ENCODE results near the gene ZNF771.

The ZNF771 gene

DNA sequence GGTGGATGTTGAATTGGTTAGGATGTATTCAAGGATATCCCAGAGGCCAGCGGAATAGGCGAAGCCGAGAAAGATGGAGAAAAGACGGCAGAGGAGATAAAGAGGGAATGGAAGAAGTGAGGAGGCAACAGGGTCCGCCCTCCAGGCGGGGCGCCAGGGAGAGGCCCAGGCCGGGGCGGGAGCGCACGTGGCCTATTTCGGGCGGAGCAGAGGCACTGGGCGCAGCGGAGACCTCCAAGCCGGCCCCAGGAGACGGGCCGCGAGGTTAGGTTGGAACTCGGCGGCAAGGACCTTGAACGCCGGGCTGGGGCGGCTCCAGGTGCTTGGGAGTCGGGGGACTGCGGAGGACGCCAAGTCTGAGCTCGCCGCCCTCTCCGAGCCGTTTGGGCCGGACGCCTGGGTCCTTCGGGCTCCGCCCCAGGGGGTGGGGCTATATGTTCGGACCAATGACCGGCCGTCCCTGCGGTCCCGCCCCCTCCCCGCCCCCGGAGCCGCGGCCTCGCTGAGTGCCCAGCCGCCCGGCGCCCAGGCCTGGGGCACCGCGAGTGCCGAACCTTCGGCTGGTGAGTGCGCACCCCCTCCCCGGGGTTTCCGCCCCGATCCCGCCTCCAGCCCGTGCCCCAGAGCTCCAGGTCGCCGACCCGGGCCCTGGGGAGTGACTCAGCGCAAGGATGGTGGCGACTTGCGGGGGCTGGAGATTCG is at the start of gene ZNF771:
Gene ZNF771, plus strand, starts transcription at position 505 of the 702 bp plus-strand sequence. CDS start 448 bp downstream, outside the sequence.
- peak; percentile 85 to 92 for DNase-seq

DNA sequence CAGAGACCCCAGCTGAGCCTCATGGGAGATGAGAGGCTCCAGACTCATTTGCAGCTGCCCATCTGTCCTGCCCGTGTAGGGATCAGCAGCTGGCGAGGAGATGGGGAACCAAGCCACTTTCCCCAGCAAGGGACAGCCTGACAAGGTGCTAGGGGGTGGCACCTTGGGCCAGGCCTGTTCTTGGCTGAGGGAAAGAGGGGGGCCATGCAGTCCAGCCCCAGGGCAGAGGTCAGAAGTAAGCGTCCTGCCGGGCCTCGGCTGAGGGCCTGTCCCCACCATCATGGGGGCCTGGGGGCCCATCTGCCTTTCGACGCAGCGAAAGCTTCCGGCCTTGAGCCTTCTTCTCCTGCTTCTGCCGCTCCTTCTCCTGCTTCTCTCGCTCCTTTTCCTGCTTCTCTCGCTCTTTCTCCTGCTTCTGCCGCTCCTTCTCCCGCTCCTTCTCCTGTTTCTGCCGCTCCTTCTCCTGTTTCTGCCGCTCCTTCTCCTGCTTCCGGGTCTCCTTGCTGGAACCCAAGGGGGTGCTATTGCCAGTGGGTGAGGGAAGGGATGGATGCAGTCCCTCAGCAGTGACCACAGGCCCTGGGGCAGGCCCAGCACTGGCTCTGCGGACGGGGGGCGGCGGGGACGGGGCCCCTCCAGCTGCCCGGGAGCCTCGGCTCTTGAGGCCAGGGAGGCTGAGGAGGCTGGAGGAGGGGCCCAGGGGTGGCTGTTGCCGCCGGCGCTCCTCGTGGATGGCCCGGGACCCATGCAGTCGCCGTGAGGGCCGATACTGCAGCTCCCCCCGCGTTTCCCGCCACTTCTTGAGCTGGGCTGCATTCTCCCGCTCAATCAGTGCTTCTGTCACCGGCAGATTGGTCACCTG is 49.5 kb upstream of the ZNF771 start:
- DNase-seq: no peak

DNA sequence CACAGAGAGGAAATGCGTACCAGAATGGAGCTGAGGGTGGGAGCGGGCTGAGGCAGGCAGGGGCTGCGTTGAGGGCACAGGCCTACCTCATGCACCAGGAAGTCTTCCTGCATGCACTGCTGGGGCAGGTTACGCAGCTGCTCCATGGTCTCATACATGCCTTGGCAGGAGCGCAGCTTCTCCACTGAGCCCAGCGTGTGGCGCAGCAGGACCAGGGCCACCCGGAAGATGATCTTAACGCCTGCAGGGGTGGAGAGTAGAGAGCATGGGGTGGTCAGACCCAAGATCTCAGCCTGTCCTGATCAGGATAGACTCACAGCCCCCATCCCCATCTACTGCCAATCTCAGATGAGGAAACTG is 48.8 kb upstream of the ZNF771 start:
- DNase-seq: no peak

DNA sequence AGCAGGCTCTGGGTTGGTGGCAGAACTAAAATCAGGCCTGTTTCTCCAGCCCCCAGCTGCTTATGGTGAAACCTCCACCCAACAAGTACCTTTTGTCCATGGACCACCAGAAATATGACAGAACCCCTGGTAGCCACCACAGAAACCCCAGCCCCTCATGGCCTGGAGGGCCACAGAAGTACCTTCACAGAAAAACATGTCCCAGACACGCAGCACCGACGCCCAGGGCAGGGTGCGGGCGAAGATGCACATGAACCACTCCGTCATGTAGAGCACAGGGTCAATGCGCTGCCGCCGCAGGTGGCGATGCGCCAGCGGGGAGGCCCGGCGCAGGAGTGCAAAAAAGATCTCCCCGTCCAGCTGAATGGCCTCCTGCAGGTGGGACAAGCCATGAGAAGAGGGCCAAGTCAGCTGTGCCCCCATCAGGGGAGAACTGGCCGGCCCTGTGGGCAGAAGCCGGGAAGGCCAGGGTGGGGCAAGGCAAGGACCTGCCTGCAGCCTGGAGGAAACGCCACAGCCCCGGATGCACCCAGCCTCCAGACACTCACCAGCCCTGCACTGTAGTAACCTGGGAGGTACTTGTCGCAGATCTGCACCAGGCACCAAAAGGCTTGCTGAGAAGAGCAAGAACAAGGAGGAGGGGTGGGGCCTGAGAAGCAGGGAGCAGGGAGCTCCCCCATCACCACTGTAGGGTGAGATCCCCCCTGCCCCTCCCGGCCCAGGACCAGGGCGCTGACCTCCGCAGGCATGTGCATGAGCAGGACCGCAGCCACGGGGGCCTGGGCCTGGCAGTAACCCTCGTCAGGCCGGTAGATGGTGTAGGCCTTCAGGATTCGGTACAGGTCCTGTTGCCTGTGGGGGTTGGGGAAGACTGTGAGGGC is 48.2 kb upstream of the ZNF771 start:
- DNase-seq: no peak

DNA sequence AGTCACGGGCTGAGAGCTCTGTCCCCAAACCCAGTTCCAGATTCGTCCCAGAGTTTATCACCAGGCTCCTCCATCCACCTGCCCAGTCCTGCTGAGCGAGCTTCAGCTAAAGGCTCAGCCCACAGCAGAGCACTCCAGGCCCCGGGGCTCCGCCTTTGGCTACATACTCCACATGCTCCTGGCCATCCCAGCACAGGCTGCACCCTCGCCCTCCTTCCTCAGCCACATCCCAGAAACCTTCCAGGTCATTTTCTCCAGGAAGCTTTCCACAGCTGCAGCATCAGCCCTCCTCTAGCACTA is 47.6 kb upstream of the ZNF771 start:
- DNase-seq: no peak

DNA sequence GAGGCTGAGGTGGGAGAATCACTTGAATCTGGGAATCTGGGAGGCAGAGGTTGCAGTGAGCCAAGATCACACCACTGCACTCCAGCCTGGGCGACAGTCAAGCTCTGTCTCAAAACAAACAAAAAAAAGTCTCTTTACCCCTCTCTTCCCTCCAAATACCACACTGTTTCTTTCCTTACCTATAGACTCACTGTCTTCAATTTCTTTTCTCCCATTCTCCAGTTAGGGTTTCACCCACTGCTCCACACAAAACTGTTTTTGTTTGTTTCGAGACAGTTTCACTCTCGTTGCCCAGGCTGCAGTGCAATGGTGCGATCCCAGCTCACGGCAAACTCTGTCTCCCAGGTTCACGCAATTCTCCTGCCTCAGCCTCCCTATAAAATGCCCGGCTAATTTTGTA is 46.2 kb upstream of the ZNF771 start:
- no peak for DNase-seq

DNA sequence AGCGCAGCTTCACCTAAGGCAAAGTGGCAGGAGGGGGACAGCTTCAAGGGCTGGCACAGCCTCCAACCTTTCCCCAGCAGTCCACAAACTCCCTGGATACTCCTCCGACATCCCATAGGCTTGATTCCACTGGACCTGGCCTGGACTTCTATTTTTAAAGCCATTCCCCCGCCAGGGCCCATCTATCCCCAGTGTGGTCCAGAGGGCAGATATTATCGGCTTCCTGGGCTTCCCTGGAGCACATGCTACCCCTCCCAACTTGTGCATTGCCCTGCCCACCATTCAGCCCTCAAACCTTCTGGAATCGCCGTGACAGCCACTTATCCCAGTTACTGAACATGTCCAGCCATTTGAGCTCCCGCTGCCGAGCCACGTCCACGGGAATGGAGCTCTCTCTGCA is 42.2 kb upstream of the ZNF771 start:
- DNase-seq: no peak

DNA sequence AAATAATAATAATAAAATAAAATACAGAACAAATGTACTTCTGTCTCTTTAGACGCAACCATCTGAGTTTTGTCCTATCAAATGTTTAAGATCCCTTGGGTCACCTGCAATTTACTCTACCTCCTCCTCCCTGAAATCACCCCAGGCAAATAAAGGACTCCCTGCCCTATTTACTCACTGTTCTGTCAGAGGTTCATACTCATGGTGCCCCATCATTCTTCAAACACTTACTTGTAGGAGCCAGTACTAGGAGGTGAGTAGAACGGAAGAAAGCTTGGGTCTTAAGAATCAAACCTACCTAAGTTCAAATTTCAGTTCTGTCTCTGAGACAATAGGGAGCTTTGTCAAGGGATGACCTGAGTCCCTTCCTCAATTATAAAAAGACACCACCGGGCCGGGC is 40.9 kb upstream of the ZNF771 start:
- DNase-seq: no peak

DNA sequence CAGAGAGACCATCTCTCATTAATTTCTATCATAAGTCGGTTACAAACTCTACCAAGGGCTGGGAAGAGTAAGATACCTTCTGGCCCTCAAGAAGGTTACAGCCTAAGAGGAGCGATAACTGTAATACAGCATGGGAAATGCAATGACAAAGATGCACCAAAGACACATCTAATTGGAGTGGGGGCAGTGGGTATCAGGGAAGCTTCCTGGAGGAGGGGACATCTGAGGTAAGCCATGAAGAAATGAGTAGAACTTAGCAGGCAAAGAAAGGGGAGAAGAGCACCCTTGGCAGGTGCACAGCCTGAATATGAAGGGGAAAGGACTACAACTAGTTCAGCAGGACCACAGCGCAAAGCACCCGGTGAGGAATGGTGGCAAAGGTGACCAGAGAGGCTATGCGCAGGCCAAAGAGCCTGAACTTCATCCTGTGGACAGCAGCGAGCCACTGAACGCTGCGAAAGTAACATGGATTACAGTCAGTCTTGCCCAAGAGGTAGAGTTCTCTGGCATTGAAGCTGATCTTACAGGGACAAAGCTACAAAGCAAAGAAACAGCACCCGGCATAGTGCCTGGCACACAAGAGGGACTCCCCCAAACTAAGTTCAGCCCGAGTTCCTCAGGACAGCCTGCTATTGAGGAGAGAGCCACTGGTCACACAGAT is 39.9 kb upstream of the ZNF771 start:
- no peak for DNase-seq

DNA sequence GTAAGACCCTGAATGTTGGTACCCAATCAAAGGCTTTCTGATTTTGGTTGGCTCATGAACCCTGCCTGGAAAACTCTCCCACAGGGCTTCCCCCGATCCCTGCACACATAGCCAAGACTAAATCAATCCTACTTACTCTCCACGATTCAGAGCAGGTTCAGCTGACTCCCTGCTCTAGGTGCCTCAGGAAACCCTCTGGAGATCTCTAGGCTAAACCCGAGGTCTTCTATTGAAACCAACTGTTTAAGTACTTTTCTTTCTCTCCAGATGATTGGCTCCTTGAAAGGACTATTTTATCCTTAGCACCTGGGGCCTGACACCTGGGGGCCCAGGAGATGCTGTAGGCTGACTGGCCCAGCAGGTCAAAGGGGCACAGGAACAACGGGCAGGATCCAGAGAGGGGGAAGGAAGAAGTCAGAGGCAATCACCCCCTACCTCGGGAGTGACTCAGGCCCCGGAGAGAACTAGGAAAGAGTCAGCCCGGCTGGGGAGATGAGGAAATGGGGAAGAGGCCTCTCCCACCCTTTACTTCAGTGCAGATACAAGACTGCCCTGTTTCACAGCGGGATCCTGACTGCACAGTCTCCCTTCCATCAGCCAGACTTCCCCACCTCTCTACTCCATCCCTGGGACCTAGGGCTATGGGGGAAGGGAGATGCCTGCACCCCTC is 39.1 kb upstream of the ZNF771 start:
- DNase-seq: peak in 1 of 2 donors; percentile 37

DNA sequence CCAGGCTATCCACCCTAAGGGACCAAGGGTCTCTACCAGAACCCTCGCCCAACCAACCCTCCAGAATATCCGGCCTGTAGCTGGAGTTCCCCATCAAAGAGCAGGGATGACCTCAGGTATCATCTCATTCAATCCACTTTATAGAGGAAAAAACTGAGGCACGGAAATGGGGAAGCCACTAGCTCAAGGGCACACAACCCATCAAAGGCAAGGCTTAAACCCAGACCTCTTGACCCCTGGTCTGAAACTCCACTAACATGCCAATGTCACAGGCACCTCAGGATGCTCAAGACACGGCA is 38.7 kb upstream of the ZNF771 start:
- no peak for DNase-seq

DNA sequence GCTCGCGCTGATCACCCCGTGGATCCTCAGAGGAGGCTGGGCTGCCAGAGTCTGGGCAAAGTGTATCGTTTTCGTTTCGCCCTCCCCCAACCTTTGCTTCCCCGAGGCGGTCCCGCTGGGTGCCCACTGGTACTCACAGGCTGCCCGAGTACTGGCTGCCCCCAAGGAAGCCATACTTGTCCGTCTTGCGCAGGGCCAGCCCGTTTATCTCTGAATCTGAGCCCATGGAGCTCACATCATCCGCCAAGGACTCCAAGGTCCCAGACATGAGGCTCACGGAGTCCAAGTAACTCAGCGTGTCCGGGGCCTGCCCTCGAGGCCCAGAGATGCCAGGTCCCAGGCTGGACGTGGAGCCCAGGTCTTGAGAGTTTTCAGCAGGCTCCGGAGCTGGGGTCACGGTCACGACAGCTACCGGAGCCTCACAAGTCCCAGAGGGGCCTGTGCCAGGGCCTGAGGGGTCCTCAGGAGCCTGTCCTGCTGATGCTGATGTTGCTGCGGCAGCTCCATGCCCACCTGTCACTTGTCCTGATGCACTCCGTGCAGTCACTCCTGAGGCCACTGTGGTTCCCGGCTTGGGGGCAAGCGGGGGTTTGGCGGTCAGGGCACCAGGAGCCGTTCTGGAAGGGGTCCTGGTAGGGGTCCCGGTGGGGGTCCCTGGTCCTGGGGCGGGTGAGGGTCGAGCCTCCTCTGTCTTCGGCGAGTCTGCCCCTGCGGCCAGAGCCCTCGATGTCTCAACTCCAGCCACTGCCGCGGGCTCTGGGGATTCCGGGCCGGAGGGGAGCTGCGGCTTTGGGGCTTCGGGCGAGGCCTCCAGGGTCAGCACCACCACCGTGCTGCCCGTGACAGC is 38.1 kb upstream of the ZNF771 start:
- peak in 1 of 2 donors; percentile 27 for DNase-seq

DNA sequence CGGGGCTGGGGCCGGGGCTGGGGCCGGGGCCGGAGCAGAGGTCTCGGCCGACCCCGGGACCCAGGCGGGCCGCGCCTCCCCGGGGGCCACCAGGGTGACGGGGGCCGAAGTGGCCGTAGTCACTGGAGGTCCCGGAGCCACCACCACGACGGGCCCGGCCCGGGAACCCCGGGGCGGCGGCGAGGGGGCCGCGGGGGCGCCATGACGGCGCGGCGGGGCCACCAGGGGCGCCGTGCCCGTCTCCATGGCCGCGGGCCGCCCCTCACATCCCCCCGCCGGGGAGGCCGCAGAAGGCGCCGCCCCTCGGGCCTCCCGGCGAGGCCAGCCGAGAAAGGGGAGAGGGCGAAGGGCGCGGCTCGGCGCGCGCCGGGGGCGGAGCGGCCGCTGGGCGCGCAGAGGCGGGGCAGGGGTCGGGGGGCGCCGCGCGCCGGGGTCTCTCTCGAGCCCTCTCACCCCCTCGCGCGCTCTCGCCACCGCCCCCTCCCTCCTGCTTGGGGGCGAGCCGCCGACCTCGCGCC is 37.4 kb upstream of the ZNF771 start:
- no peak for DNase-seq

DNA sequence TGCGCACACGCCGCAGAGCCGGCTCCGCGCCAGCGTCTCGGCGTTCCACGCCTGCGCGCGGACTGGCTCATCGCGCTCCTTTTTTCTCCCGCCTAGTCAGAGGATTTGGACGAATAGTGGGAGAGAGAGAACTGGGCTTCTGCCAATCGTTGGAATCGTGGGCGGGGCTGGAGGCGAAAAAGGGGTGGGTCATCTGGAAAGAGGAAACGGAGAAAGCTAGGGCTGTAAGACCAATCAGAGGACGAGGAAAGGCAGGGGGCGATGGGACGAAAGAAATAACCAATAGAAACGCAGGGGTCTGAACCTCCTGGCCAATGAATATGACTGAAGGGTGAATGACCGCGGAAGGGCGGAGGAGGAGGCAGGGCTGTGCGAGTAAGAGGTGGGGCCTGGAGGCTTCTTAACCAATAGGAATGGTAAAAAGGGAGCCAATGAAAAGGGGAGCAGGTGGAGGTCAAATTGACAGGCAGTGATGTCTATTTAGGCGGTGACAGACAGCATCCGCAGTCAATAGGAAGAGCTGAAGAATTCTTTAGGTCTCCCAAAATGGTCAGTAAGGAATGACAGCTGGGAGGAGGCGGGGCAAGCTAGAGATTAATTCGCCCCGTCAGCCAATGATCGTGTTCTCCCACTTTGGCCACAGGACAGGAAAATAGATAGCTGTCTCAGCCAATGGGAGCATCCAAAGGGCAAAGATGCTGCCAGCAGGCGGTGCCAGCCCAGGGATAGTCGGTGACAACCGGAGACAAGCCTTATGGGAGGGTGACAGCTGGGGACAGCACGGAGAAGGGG is 36.8 kb upstream of the ZNF771 start, which contains the start of gene TBC1D10B:
Gene TBC1D10B, minus strand, starts transcription at position 39 of the 792 bp plus-strand sequence. CDS start 311 bp downstream, outside the sequence.
- peak; percentile 100 for DNase-seq

DNA sequence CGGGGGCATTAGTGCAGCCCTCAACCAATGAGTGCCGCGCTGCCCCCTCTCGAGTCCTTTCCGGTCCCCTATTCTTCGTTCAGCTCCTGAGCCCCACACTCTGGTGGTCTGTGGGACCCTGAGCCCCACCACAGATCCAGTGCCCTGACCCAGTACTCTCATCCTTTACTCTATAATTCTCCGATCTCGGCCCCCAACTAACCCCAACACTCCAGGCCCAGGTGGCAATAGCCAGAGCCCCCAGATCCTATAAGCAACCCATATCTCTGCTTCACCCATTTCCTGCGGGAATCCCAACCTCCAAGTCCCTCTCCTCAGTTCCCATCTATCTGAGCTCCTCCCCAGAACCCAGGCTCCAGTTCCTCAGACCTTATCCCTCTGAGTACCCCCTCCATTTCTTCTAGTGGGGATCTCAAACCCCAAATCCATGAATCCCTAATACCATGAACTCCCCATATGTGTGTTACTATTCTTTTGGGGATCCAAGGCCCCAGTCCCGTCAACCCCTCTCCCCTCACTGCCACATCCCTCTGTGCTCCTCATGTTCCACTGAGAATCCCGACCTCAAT is 36.1 kb upstream of the ZNF771 start:
- DNase-seq: no peak

DNA sequence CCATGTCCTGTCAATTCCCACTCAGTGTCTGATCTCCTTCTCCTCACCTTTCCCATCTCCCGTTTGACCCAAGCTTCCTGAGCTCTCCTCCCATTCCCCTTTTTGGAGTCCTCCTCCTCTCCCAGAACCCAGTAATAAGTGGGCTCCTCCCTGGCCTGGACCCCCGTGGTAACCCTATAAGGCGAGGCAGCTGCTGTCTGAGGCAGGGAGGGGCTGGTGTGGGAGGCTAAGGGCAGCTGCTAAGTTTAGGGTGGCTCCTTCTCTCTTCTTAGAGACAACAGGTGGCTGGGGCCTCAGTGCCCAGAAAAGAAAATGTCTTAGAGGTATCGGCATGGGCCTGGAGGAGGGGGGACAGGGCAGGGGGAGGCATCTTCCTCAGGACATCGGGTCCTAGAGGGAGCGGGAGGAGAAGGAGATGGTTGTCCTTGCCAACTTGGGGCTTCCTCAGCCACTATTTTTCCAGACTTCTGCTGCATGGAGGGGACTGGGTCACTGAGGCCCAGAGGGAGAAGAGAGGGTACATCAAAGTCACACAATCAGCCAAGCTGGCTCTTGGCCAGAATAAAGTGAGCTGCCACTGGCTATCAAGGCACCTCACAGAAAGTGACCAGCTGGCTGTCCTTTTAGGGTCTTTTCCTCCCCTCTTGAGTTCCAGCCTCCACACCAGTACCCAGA is 35.2 kb upstream of the ZNF771 start:
- no peak for DNase-seq

DNA sequence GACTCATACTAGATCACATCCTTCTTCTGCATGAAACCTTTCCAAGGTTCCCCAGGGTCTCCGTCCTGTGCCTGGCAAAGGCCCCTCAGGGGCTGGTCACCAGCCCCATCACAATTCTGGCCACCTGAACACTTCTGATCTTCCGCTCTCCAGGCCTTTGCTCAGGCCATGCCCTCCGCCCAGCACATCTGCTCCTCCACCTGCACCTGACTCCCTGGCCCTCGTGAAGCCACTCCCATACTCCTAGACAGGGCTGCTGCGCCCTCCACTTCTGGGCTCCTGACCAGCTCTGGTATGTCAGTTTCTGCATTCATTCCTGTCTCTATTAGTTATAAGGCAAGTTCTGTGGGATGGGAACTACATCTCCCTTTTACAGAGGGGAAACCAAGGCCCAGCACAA is 34.7 kb upstream of the ZNF771 start:
- DNase-seq: no peak

DNA sequence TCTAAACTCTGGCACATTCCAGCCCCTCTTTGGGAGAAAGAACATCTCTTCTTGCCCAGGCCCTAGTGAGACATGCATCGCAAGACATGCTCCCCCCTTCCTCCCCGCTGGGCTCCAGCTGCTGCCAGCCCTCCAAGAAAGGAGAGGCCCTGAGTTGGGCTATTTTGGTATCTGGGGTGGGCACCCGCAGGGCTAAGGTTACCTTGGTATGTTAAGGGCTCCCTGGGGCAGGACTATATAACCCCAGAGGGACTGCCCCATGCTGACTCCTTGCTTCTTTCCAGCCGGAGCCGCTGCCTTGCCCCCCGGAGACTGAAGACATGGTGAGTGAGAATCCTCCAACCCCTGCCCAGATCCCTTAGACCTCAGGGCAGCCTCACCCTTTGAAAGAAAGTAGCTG is 32.9 kb upstream of the ZNF771 start, which contains the start of gene MYL11:
Gene MYL11, plus strand, starts transcription at position 265 of the 400 bp plus-strand sequence. Its CDS starts 56 bp downstream, at position 321.
- no peak for DNase-seq

DNA sequence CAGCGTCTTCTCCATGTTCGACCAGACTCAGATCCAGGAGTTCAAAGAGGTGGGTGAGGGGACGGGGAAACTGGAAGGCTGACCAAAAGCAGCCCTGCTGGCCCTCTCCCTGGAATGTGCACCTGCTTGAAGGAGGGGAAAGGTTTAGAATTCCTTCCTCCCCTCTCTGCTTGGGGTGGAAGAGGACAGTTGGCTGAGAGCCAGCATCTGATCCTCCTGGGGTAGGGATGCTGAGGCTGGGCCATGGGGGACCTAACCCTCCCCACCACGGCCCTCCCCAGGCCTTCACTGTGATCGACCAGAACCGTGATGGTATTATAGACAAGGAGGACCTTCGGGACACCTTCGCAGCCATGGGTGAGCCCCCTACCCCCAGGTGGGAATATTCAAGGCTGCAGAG is 31.5 kb upstream of the ZNF771 start:
- no peak for DNase-seq

Measured in CD4-positive, alpha-beta T cell treated with Interferon alpha-2 for 1 hour (primary cell).